Measurements from ENCODE around the gene SMIM21.

SMIM21 gene

GRCh38 chr18:75427603-75428002 is at the start of gene SMIM21:
Gene SMIM21 (minus strand): TSS chr18:75427703. CDS start chr18:75427563, 140 bp downstream.
- in situ Hi-C loops (cut with HindIII; ENCODE audit: low sequenced_read_pairs) = no loop called here

- in situ Hi-C loops (cut with HindIII; ENCODE audit: low sequenced_read_pairs) = no loop called here
These were observed 47.7 kb upstream of the SMIM21 start for GRCh38 chr18:75475228-75475627.

- in situ Hi-C loops (cut with HindIII; ENCODE audit: low sequenced_read_pairs) = no loop called here
These were observed 46.8 kb upstream of the SMIM21 start for GRCh38 chr18:75474332-75474731.

GRCh38 chr18:75473316-75473715 is 45.8 kb upstream of the SMIM21 start:
- in situ Hi-C loops (cut with HindIII; ENCODE audit: low sequenced_read_pairs) = no loop called here

GRCh38 chr18:75472906-75473305 is 45.4 kb upstream of the SMIM21 start:
- in situ Hi-C loops (cut with HindIII; ENCODE audit: low sequenced_read_pairs) = no loop called here

- in situ Hi-C loops (cut with HindIII; ENCODE audit: low sequenced_read_pairs) = no loop called here
These were observed 44.9 kb upstream of the SMIM21 start for GRCh38 chr18:75472396-75472795.

- in situ Hi-C loops (cut with HindIII; ENCODE audit: low sequenced_read_pairs) = no loop called here
These were observed 44.3 kb upstream of the SMIM21 start for GRCh38 chr18:75471850-75472249.

GRCh38 chr18:75467851-75468250 is 40.3 kb upstream of the SMIM21 start:
- in situ Hi-C loops (cut with HindIII; ENCODE audit: low sequenced_read_pairs) = no loop called here

- in situ Hi-C loops (cut with HindIII; ENCODE audit: low sequenced_read_pairs) = no loop called here
These were observed 39.8 kb upstream of the SMIM21 start for GRCh38 chr18:75467281-75467795.

- in situ Hi-C loops (cut with HindIII; ENCODE audit: low sequenced_read_pairs) = no loop called here
These were observed 36.9 kb upstream of the SMIM21 start for GRCh38 chr18:75464356-75464755.

GRCh38 chr18:75462178-75462832 is 34.8 kb upstream of the SMIM21 start:
- in situ Hi-C loops (cut with HindIII; ENCODE audit: low sequenced_read_pairs) = no loop called here

- in situ Hi-C loops (cut with HindIII; ENCODE audit: low sequenced_read_pairs) = no loop called here
These were observed 28.7 kb upstream of the SMIM21 start for GRCh38 chr18:75456199-75456631.

GRCh38 chr18:75455249-75456198 is 28.0 kb upstream of the SMIM21 start:
- in situ Hi-C loops (cut with HindIII; ENCODE audit: low sequenced_read_pairs) = no loop called here

- in situ Hi-C loops (cut with HindIII; ENCODE audit: low sequenced_read_pairs) = no loop called here
These were observed 26.7 kb upstream of the SMIM21 start for GRCh38 chr18:75454022-75454795.

- in situ Hi-C loops (cut with HindIII; ENCODE audit: low sequenced_read_pairs) = no loop called here
These were observed 23.4 kb upstream of the SMIM21 start for GRCh38 chr18:75450906-75451305.

GRCh38 chr18:75441896-75442295 is 14.4 kb upstream of the SMIM21 start:
- in situ Hi-C loops (cut with HindIII; ENCODE audit: low sequenced_read_pairs) = no loop called here

- in situ Hi-C loops (cut with HindIII; ENCODE audit: low sequenced_read_pairs) = no loop called here
These were observed 11.8 kb upstream of the SMIM21 start for GRCh38 chr18:75439348-75439747.

- in situ Hi-C loops (cut with HindIII; ENCODE audit: low sequenced_read_pairs) = no loop called here
These were observed 11.4 kb upstream of the SMIM21 start for GRCh38 chr18:75438891-75439290.

GRCh38 chr18:75437979-75438378 is 10.5 kb upstream of the SMIM21 start:
- in situ Hi-C loops (cut with HindIII; ENCODE audit: low sequenced_read_pairs) = no loop called here

GRCh38 chr18:75433098-75433497 is 5.6 kb upstream of the SMIM21 start:
- in situ Hi-C loops (cut with HindIII; ENCODE audit: low sequenced_read_pairs) = no loop called here

- in situ Hi-C loops (cut with HindIII; ENCODE audit: low sequenced_read_pairs) = no loop called here
These were observed 2.5 kb upstream of the SMIM21 start for GRCh38 chr18:75429975-75430374.

Measured in endothelial cell of hepatic sinusoid (primary cell).